HG03354 (cell line): ENCODE measurements around the gene PLAAT2.

Experiments used
- ATAC-seq: cut with Tn5 transposase; IDR thresholded peaks from one replicate; pipeline ENCODE4 v1.9.1; 2021; ENCODE audit warnings: mild to moderate bottlenecking; ENCODE audit not compliant: unreplicated experiment, poor library complexity, severe bottlenecking

PLAAT2 gene

DNA sequence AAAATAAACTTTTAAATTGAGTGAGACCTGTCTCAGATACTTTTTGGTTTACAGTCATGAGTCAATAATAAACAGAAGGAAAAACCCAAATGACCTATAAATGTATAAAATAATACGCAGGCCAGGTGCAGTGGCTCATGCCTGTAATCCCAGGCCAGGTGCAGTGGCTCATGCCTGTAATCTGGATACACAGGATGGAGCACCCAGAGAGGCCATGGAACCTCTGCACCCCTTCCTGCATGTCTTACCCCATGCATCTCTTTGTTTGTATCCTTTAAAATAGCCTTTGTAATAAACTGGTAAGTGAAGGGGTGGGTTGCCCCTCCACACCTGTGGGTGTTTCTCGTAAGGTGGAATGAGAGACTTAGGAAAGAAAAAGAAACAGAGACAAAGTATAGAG is 35.5 kb downstream of the PLAAT2 start:
- ATAC-seq, result no peak

DNA sequence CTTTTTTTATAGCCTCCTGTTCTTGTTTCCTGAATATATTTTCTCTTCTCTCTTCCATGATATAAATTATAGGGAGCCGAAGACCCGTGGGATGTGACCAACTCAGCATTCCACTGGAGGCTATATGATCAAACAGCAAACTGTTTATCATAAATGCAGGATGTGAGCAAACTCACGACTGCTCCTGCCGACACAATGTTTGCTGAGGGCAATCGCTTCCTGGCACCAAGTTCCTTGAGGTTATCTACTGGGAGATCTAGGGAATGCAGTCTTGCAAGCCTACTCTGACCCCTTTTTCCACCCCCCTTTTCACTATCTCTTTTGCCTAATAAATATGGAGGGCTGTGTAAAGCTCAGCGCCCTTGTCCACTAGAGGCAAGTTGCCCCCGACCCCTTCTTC is 40.0 kb downstream of the PLAAT2 start:
- no peak for ATAC-seq

DNA sequence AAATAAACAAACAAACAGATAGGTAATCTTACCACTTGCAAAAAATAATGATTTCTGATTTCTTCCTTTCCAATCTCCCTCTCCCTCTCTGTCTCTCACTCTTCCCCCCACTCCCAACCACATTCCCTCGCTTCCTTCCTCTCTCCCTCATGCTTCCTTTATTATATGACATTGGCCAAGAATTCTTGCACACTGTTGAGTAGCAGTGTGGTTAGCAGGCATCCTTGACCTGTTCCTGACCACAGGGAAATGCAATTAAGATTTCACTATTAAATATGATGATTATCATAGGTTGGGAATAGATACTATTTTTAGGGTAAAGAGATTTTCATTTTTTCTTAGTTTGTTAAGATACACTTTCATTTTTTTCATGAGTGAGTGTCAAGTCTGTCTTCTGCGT is 41.3 kb downstream of the PLAAT2 start:
- ATAC-seq, result no peak

DNA sequence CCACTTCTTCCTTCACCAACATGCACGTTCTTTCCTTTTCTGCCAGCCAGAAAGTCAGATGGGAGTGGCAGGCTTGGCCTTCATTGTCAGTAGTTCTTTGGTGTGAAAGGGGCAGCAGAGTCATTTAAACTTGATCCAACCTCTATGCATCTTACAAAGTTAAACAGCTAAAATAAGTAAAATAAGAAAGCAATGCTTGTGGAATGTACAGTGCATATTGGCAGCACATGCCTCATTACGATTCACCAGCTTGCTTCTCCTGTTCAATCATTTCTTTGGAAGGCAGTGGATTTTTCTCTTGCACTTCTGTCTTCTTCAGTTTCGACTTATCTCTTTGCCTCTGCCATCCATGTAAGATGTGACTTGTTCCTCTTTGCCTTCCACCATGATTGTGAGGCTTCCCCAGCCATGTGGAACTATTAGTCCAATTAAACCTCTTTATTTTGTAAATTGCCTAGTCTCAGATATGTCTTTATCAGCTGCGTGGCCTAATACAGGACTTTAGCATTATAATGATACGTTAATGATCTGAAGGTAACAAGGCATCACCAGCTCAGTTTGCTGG is 42.5 kb downstream of the PLAAT2 start:
- no peak for ATAC-seq

DNA sequence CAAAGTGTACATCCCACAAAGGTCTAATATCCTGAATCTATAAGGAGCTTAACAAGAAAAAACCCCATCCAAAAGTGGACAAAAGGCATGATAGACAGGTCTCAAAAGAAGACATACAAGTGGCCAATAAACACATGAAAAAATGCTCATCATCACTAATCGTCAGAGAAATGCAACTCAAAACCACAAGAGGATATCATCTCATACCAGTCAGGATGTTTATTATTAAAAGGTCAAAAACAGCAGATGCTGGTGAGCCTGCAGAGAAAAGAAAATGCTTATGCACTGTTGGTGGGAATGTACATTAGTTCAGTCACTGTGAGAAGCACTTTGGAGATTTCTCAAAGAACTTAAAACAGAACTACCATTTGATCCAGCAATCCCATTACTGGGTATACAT is 44.6 kb downstream of the PLAAT2 start:
- no peak for ATAC-seq

DNA sequence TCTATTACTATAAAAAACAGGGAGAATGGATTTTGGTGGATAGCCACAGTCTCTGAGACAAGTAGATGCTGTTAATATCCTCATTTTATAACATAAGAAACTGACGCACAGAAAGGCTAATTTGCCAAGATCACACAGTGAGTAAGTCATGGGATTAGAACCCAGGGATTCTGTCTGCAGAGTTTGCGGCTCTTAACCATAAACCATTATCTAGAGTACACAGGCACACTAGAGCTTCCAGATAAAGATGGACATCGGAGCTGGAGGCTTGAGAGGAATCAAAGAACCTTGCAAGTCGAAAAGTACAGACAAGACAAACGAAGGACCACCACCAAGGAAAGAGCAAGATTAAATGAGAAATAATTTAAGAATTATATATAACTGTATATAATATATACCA is 46.0 kb downstream of the PLAAT2 start:
- no peak for ATAC-seq

DNA sequence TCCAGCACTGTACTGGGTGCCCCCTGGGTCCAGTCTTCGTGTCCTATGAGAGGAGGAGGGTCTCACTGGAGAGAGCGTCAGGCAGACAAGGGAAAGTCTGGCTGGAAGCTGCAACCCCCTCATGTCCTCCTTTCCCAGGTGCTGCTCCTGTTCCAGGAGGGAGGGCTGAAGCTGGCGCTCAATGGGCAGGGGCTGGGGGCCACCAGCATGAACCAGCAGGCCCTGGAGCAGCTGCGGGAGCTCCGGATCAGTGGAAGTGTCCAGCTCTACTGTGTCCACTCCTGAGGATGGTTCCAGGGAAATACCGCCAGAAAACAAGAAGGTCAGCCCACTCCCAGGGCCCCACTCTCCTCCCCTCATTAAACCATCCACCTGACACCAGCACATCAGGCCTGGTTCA is 47.1 kb downstream of the PLAAT2 start:
- ATAC-seq, result no peak

DNA sequence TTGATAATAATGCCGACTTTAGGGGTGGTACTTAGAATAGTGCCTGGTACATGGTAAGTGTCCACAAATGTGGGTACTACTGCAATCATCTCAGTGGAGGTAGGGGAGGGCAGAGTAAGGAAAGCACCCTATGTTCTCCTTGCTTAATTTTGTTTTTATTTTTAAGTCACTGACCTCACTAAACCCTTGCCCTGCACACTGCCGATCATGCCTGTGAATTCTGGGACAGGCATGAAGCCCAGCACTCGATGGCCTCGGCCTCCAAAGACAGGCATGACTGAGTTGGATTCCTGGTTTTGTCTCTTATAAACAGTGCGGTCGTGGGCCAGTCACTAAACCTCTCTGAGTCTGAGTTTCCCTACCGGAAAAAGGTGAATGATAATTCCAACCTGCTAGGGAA is 50.4 kb downstream of the PLAAT2 start:
- no peak for ATAC-seq

DNA sequence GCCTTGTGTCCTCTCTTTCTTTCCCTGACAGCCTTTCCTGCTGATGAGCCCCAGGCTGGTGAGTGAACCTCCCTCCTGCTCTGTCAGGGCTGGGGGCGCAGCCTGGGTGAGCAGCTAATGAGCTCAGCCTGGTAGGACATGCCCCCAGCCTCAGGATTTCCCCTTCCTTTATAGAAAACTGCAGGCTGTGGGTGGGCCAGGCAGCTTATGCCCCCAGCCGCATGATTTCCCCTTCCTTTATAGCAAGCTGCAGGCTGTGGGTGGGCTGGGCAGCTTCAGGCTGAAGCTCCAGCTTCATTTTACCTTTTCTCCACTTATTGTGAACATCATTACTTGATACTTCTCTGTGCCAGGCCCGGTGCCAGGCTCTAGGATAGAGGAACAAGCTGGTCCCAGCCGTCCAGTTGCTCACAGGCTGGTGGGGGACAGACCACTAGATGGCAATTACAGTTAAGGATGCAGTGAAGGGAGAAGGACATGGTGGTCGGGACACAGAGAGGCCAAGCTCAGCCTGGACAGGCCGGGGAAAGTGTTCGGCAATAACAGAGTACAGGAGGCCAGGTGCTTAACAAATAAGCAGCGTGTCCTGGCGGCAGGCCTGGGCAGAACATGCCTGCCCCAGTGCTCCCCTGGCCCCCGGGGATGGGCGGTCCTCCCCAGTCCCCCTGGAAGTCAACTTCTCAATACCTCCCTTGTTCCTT is 52.0 kb downstream of the PLAAT2 start:
- no peak for ATAC-seq

DNA sequence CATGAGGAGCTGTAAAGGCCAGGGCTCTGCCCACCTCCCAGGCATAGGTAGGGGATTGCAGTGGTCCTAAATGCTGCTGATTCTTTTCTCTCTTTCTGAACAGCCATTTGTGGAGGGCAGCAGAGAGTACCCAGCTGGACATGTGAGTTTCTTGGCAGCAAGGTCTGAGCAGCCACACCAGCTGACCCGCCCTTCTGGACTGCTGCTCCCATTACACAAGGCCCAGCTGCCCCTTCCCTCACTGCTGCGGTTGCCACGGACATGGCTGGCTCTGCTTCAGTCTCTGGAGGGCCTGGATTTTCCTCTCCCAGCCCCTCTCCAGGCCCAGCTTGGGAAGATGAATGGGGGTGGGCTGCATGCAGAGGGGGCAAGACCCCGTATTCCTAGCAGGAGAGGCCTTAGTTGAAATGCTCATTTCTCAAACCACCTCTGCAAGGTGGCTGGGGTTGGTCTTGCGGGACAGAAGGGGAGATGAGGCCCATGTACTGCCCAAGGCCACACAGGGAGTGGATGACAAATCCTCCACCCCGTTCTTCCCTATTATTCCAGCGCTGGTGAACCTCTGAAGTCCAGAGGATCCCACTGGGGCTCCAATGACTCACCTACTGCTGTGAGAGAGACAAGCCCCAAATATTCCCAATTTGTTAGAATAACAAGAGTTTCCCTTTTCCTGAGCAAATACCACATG is 52.7 kb downstream of the PLAAT2 start:
- no peak for ATAC-seq

DNA sequence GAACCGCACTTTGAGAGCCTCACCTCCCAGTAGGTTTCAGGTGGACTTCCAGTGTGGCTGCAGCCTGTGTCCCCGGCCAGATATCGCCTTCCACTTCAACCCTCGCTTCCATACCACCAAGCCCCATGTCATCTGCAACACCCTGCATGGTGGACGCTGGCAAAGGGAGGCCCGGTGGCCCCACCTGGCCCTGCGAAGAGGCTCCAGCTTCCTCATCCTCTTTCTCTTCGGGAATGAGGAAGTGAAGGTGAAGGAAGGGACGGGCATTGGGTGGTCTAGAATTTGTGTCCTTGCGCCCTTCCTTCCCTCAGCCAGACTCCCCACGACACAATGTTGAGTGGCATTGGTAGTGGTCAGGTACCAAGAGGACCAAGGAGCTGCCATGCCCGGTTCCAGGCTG is 54.4 kb downstream of the PLAAT2 start:
- ATAC-seq, result no peak

DNA sequence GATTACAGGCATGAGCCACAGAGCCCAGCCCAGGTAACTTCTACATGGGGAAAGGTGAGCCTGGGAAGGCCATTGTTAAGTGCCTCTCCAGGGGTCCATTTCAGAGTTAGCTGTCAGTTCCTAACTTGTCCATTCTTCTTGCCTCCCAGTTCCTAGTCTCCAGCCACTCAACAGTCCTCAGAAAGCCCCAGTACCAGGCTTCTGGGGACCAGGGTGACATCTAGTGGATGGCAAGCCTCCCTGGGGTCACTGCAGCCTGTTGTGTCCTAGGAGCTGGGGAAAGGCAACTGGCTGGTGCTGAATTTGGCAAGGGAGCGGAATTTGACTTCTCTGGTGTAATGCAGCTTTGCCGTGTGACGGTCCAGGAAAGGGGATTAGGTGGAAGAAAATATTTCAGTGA is 55.2 kb downstream of the PLAAT2 start:
- ATAC-seq, result no peak

DNA sequence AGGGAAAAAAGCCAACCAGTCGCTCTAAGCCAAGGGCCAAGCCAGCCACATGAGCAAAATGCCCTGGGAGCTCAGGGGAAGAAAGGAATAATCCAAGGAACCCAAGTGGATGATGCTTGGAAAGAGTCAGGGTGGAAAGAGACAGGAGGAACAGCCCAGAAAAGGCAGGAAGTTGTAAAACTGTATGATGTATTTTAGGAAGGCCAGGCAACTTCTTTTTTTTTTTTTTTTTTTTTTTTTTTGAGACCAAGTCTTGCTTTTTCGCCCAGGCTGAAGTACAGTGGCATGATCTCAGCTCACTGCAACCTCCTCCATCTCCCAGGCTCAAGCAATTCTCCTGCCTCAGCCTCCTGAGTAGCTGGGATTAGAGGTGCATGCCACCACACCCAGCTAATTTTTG is 55.7 kb downstream of the PLAAT2 start:
- no peak for ATAC-seq

DNA sequence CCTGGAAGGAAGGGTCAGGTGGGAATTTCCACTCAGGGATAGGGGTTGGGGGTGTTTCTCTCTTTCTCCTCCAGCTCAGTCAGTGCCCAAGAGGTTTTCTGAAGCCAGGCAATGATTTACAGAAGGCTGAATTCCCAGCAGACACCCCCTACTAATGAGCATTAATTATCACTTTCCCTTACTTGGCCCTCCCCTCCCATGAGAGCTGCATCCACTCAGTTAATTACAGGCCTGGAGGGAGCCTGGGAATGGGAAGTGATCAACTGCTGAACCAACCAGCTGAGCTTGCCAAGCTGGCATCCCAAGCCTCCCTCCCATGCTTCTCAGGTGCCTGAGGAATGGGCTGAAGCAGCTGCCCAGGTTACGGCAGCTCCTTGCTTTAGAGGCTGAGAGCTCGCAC is 56.3 kb downstream of the PLAAT2 start:
- no peak for ATAC-seq

DNA sequence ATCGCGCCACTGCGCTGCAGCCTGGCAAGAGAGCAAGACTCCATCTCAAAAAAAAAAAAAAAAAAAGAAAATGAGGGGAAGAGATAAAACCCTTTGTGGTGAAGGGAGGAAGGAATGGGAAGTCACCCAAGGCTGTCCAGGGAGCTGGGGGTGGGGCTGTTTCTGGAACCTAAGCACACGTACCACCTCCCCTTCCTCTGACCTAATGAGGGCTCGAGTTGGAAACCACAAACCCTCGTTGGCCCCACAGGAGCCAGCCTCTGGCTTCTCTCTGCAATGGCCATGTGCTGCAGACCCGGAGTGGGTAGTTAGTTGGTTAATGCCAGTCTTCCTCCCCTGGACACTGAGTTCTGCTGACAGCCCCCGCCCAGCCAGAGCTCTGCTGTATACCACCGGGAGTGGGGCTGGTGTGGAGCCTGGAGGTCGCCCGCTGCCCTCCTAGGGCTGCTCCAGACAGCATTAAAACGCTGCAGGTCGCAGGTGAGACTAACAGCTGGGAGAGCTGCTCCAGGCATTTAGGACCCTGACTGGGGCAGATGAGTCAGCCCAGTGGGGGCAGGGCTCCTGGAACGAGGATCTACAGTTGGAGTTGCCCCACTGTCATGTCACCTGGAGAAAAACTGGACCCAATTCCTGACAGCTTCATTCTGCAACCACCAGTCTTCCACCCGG is 57.2 kb downstream of the PLAAT2 start, which contains the start of gene LGALS12:
Gene LGALS12 (plus strand): TSS at position 228 of the 672 bp plus-strand sequence. CDS start 375 bp downstream, at position 603.
- ATAC-seq, result no peak

DNA sequence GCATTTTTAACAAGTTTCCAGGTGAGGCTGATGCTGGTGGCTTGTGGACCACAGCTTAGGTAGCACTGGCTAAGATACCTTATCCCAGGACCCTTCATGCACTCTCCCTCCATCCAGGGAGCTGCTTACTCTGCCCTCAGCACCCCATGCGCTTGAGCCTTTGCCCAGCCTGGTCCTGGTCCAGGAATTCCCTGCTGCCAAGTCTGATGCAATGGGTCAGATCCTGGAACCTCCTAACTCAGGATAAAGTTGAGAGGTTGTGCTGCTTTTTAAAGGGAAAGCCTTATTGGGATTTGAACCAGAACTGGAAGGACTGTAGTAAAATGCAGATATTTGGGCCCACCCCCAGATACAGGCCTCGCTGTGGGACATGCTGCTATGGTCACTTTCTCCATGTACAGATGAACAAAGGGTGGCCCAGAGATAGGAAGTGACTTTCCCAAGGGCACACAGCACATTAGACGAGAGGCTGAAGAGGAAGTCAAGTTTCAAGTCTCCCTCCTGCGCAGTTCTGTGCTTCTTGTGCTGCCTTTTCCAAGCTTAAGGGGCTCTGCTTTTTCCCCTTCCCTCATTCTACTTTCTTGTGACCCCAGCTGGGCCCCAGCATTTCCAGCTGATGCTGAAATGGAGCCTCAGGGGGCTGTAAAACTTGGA is 58.1 kb downstream of the PLAAT2 start:
- no peak for ATAC-seq

DNA sequence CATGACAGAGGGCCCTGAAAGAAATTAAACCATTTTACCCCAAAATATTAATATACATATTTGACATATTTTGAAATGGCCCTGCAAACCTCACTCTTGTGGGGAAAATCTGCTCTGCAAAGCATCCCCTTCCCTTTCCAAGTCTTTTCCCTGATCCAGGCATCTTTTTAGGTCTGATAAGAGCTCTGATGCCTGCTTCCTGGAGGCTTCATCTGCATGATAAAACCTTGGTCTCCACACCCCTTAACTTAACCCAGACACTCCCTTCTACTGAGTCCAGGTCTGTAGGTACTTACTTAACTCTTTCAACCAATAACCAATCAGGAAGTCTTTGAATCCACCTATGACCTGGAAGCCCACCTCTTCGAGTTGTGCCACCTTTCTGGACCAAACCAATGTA is 59.1 kb downstream of the PLAAT2 start:
- no peak for ATAC-seq

DNA sequence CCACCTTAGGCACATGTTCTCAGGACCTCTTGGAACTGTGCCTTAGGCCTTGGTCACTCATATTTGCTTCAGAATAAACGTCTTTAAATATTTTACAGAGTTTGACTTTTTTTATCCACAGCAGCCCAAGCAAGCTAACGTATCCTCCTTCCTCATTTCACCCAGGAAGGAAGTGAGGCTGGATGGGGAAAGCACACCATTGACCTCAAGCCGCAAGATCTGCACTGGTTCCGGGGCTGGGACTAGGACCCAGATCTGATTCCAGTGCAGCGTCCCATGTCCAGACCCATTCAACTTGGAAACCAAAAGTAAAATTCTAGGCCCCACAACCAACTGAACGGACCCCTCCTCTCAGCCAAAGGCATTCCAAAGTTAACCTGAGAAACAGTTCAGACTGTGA is 59.7 kb downstream of the PLAAT2 start:
- no peak for ATAC-seq
